MV-4-11 (cell line): Measurements from ENCODE around the gene METAP1.
A peak's percentile ranks its signal among the peaks of the same experiment; 100 is the strongest.
"Not testable (repeated sequence)": the region's sequence is repeated elsewhere in the genome, so short reads cannot be mapped to it uniquely, and the experiment has no call there.

Experiments used
- DNase-seq: peaks from one replicate; lab custom pipeline; 2025; lab: John Stamatoyannopoulos, UW

The METAP1 gene

DNA sequence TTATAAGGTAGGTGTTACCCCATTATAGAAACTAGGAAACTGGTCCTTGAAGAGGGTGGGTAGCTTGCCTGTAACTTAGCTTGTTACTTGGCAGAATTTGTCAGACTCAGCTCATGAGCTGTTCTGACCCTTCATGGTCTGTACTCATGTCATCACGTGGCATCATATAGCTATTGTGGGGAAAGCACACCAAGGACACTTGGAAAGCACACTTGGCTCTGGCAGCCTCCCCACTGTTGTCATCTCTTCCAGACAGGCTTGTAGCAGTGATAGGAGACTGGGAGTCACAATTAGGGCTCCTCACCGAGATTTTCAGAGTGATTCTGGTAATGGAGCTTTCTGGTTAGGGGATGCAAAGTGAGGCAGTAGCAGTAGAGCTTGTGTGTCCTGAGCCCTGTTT lies 62.7 kb downstream of the METAP1 start:
- no peak for DNase-seq

DNA sequence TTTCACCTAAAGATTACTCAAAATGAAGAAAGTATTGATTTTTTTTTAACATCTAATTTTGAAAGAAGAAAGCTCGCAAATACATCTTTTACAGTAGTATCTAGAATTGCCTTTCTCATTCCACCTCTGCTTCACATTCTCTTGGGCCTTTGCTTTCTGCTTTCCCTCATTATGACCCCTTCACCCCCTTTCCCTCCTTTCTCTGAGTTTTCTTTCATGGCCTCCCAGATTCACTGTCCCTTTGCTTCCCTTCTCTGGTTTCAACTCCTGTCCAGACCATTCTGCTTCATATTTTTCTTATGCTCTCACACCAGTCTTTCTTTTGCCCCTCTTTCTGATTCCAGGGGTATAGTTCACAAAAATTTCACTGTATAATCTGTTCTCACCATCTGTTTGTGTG lies 64.0 kb downstream of the METAP1 start:
- DNase-seq, result no peak

- no peak for DNase-seq
Measured at GRCh38 chr4:99061048-99061700, 65.7 kb downstream of the METAP1 start.

GRCh38 chr4:99062120-99062519 lies 66.6 kb downstream of the METAP1 start:
- DNase-seq, result no peak

- not testable (repeated sequence) for DNase-seq
Measured at GRCh38 chr4:99065521-99065920, 70.0 kb downstream of the METAP1 start.

GRCh38 chr4:99067617-99068016 lies 72.1 kb downstream of the METAP1 start:
- no peak for DNase-seq

DNA sequence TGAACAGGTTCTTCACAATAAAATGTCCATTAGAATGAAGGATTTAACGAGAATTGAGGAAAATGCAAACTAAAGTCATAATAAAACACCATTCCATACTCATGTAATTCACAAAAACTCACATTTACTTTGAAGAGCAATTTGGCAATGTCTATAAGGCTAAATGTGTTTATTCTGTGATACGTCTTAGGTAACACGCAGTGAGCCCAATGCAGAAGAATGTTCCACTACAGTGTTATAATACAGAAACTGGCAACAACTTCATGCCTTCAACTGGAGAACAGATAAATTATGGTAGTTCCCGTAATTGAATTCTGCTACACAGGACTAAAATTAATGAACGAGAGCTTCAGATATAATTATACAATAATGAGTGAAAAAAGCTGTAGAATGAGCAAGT lies 75.6 kb downstream of the METAP1 start:
- no peak for DNase-seq

GRCh38 chr4:99074816-99075215 lies 79.3 kb downstream of the METAP1 start:
- no peak for DNase-seq

DNA sequence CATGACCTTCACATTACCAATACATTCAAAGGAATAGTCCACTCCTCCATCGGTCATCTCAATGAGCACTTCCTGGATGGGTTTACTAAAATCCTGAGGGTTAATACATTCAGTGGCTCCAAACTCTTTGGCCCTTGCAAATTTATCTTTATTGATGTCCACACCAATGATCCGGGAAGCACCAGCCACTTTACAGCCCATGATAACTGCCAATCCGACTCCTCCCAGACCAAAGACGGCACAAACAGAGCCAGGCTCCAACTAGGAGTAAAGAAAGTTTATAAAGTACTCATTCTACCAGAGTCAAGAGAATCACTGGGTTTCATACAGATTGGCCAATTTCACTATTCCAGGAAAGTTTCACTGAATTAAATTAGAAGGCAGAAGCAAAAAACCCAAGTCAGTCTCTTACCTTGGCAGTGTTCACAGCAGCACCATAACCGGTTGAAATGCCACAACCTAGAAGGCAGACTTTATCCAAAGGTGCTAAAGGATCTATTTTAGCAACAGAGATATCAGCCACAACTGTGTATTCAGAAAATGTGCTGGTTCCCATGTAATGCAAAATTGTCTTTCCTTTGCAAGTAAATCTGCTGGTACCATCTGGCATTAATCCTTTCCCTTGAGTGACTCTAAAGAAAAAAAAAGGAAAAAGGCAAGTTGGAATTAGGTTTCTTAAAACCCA lies 80.9 kb downstream of the METAP1 start:
- no peak for DNase-seq

DNA sequence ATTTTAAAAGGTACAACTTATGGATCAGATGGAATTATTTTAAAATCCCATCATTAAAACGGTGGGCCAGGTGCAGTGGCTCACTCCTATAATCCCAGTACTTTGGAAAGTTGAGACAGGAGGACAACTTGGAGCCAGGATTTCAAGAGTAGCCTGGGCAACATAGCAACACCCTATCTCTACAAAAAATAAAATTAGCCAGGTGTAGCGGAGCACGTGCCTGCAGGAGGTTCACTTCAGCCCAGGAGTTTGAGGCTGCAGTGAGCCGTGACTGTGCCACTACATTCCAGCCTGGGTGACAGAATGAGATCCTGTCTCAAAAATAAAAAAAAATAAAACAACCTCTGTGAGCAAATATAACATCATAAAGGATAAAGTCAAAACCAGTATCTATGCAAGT lies 81.7 kb downstream of the METAP1 start:
- no peak for DNase-seq

DNA sequence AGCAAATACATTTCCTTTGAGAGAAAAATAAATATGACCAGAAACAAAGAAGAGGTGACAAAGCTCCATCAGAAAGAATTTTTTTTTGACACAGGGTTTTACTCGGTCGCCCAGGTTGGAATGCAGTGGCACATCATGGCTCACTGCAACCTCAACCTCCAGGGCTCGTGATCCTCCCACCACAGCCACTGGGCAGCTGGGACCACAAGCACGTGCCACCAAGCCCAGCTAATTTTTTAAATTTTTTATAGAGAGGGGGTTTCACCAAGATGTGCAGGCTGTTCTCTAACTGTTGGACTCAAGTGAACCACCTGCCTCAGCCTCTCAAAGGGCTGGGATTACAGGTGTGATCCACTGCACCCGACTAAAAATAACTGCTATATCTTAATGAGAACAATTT lies 82.8 kb downstream of the METAP1 start:
- no peak for DNase-seq

DNA sequence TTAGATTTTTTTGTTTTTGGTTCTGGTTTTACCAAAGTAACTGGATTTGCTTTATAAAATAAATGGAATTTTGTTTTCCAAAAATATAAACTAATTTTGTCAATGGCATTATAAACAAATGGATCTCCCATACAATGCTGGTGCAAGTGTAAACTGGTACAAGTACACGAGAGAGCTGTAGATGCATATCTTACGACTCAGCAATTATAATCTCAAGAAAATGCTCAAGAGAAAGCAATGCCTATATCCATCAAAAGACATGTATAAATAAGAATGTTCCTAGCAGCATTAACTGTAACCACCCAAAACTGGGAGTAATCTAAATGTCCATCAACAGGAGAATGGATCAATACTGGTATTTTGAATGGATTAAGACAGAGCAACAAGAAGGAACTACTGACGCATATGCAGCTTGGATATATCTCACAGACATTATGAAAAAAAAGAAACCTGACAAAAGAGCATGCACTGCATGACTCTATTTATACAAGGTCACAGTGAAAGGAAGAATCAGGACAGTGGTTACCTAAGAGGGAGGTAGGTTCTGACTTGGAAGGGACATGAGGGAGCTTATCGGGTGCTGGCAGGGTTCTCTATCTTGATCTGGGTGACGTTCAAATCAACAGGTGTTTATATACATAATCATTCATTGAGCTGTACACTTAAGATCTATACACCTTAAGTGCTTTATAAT lies 83.6 kb downstream of the METAP1 start:
- DNase-seq, result no peak

- DNase-seq, result no peak
Measured at GRCh38 chr4:99079625-99080295, 84.2 kb downstream of the METAP1 start.

DNA sequence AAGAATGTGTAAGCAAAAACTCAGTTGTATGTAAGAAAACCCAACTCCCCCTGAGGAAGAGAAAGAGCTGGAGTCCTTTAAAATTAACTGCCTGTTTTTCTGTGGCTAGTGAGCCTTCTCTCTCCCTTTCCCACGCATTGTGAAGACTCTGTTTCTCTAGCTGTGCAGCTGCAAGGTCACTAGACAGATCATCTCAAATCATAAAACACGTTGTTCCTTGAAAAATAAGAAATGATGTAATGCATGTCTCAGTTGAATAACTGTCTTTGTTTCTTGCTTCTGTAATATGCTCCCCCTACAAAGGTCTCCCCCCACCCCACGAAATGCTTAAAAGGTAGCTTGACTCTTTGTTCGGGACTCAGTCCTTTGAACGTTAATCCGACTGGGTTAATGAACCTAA lies 85.3 kb downstream of the METAP1 start:
- DNase-seq, result not testable (repeated sequence)

GRCh38 chr4:99082192-99082591 lies 86.7 kb downstream of the METAP1 start:
- no peak for DNase-seq

GRCh38 chr4:99084595-99084994 lies 89.1 kb downstream of the METAP1 start:
- no peak for DNase-seq

DNA sequence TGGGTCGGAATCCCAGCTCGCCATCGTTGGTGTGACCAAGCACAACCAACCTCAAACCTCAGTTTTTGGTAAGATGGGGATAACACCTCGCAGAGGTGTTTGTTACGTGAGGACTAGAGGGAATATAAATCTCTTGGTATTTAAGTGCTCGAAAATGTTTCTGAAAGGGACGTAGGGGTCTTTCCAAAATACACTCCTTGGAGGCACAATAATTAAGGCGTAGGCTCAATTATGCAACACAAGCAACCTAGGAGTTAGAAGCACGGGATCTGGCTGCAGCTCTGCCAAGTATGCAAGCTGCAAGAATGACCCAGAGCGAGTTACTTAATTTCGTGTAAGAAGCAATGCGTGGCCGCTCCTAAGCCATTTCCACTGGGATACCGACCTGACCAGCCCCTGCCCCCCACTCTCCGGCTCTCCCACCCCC lies 92.5 kb downstream of the METAP1 start:
- peak; percentile 58 for DNase-seq

DNA sequence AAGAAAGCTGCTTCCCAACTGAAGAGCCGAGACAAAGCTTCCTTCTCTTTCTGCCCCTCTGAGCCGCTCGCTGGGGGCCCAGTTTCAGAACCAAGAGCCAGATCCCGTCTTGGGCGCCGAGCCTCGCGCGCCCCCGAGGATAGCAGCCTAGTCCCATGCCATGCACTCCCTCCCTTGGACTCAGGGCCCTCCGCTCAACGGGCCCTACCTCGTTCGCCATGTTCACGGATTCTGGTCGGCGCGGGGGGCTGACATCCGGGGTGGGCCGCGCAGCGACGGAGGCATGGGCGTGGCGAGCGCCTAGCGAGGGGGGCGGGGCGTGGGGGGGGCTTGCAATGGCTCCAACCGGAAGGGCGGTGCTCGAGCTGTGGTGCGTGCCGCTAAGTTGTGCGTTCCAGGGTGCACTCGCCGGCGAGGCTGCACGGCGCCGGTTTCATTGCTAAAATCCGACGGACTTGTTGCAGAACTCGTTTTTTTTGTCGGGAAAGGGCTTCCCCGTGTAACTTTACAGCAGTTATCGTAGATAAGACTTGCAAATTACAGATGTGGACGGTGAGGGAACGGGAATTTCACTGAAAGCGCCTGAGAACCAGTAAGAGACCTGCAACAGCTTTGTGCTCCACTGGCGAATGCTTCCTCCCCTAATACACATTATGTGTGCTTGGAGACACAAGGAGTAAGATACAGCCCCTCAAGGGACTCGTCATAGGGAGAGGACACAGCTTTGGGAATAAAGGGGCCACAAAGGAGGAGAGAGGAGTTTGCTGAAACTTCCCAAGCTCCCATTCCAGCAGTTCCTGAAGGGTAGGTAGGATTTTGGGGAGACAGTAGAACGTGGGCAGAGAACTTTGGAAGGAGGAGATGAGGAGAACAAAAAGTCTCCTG lies 93.2 kb downstream of the METAP1 start, which contains the start of gene ADH5:
ADH5 (minus strand) TSS at position 308 of the 885 bp plus-strand sequence; CDS start at position 220, 88 bp downstream.
- peak; percentile 78 for DNase-seq

DNA sequence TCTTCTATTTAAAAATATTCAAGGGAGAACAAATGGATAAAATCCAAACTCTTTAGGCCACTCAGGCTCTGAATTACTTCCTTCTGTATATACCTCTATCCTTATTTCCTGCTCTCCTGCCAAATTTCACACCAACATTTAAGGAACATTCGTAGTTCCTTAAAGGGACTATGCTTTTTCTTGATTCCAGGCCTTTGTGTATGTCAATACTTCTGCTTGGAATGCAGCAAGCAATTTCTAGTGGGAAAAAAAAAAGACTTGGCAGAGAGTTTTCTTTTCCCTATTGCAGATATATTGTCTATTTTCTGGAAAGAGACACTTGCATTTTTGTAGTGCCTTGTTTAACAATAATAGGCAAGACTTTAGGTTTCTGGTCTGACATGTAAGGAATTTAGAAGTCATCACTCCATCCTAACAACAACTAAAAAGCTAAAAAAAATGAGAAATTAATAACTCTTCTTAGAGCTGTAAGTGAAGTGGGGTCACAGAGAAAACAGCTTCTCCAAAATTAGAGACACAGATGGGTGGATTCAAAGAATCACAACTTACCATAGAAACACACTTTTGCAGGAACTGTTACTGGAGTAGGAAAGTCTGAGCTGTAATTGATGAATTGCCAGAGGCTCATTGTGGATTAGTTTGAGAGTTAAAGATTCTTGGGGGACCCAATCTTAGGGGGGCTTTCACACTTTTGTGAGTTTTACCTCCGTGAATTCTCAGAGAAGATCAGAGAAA lies 95.1 kb downstream of the METAP1 start:
- DNase-seq, result no peak

DNA sequence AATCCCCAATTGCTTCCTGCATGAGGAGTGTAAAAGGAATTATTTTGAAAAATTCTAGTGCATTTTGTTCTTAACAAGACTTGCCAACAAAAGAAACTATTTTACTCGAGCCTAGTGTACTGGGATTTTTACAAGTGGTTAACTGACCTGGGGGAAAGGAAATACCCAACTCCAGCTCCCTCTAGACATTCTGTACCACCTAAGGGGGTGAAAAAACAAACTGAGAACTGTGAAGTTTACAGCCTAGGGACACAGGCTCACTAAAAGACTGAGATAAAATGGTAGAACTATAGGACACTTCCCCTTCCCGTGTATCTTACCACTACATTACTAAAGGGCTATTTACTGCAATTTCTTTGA lies 95.7 kb downstream of the METAP1 start:
- DNase-seq, result no peak

- DNase-seq, result not testable (repeated sequence)
Measured at GRCh38 chr4:99091841-99092240, 96.3 kb downstream of the METAP1 start.
